NCI-H82 (cell line): ENCODE data around the gene PREPL.

ENCODE experiments used
- DNase-seq: peaks from one replicate; lab custom pipeline; 2025; lab: John Stamatoyannopoulos, UW

The PREPL gene

GRCh38 chr2:44295633-44296359, 65.5 kb downstream of the PREPL start:
- DNase-seq: no peak

- no peak for DNase-seq
These were observed 66.2 kb downstream of the PREPL start for GRCh38 chr2:44295113-44295512.

GRCh38 chr2:44291281-44292248, 69.7 kb downstream of the PREPL start:
- DNase-seq: peak; percentile 77

- DNase-seq: no peak
These were observed 71.0 kb downstream of the PREPL start for GRCh38 chr2:44290261-44290660.

GRCh38 chr2:44286884-44287638, 74.2 kb downstream of the PREPL start:
- DNase-seq: no peak

GRCh38 chr2:44286119-44286883, 75.0 kb downstream of the PREPL start:
- DNase-seq: no peak

- no peak for DNase-seq
These were observed 76.1 kb downstream of the PREPL start for GRCh38 chr2:44285174-44285573.

GRCh38 chr2:44283116-44283666, 78.1 kb downstream of the PREPL start:
- DNase-seq: no peak

- DNase-seq: no peak
These were observed 80.4 kb downstream of the PREPL start for GRCh38 chr2:44280869-44281268.

- no peak for DNase-seq
These were observed 83.8 kb downstream of the PREPL start for GRCh38 chr2:44277541-44277940.

GRCh38 chr2:44275927-44276303, 85.4 kb downstream of the PREPL start:
- no peak for DNase-seq

GRCh38 chr2:44273596-44273995, 87.7 kb downstream of the PREPL start:
- no peak for DNase-seq

- DNase-seq: no peak
These were observed 88.2 kb downstream of the PREPL start for GRCh38 chr2:44273076-44273475.

- DNase-seq: no peak
These were observed 90.0 kb downstream of the PREPL start for GRCh38 chr2:44271296-44271695.

- DNase-seq: no peak
These were observed 91.5 kb downstream of the PREPL start for GRCh38 chr2:44269831-44270230.

GRCh38 chr2:44267796-44268648, 93.3 kb downstream of the PREPL start:
- DNase-seq: no peak
